OCI-M1 (cell line): ENCODE results near the gene HTR4.
"Not testable (repeated sequence)": the region's sequence is repeated elsewhere in the genome, so short reads cannot be mapped to it uniquely, and the experiment has no call there.

Experiments used
- DNase-seq: peaks from one replicate; lab custom pipeline; 2025; lab: John Stamatoyannopoulos, UW

The HTR4 gene

GRCh38 chr5:148474025-148474511, 180.3 kb downstream of the HTR4 start:
- peak; percentile 8 for DNase-seq

- no peak for DNase-seq
Observed at GRCh38 chr5:148471379-148471778, 182.9 kb downstream of the HTR4 start.

- no peak for DNase-seq
Observed at GRCh38 chr5:148469501-148469935, 184.8 kb downstream of the HTR4 start.

GRCh38 chr5:148468746-148469145, 185.6 kb downstream of the HTR4 start:
- DNase-seq, result not testable (repeated sequence)

GRCh38 chr5:148467958-148468357, 186.4 kb downstream of the HTR4 start:
- DNase-seq, result no peak

GRCh38 chr5:148466236-148466580, 188.1 kb downstream of the HTR4 start:
- DNase-seq, result peak; percentile 4

- no peak for DNase-seq
Observed at GRCh38 chr5:148465381-148466235, 188.7 kb downstream of the HTR4 start.

GRCh38 chr5:148459669-148460068, 194.7 kb downstream of the HTR4 start:
- DNase-seq, result no peak

GRCh38 chr5:148458036-148458888, 196.1 kb downstream of the HTR4 start:
- DNase-seq, result no peak

GRCh38 chr5:148457183-148457620, 197.1 kb downstream of the HTR4 start:
- DNase-seq, result peak; percentile 26

- no peak for DNase-seq
Observed at GRCh38 chr5:148455185-148455584, 199.1 kb downstream of the HTR4 start.

GRCh38 chr5:148454576-148454975, 199.8 kb downstream of the HTR4 start:
- peak; percentile 4 for DNase-seq

- DNase-seq, result no peak
Observed at GRCh38 chr5:148452499-148453193, 201.7 kb downstream of the HTR4 start.

GRCh38 chr5:148446611-148447010, 207.7 kb downstream of the HTR4 start:
- DNase-seq, result no peak

GRCh38 chr5:148445578-148445977, 208.7 kb downstream of the HTR4 start:
- DNase-seq, result no peak

- peak; percentile 84 for DNase-seq
Observed at GRCh38 chr5:148443998-148444397, 210.3 kb downstream of the HTR4 start.

- no peak for DNase-seq
Observed at GRCh38 chr5:148443241-148443640, 211.1 kb downstream of the HTR4 start.

- DNase-seq, result no peak
Observed at GRCh38 chr5:148438933-148439332, 215.4 kb downstream of the HTR4 start.

GRCh38 chr5:148437249-148437648, 217.1 kb downstream of the HTR4 start:
- peak; percentile 40 for DNase-seq

GRCh38 chr5:148436029-148436428, 218.3 kb downstream of the HTR4 start:
- no peak for DNase-seq

GRCh38 chr5:148433826-148434225, 220.5 kb downstream of the HTR4 start:
- no peak for DNase-seq
